NB4 (cell line): ENCODE measurements around the gene EDEM3.

ENCODE experiments used
- DNase-seq: peaks from one replicate; pipeline ENCODE4 v3.0.0; 2010; ENCODE audit warnings: low read depth
- H3K4me3 ChIP-seq: one replicate; pipeline ENCODE4 v1.5.1; 2011; ENCODE audit warnings: mild to moderate bottlenecking, low read depth, low read length, moderate library complexity
- MYC ChIP-seq: IDR thresholded peaks from 2 replicates; pipeline ENCODE4 v1.6.1; 2011; ENCODE audit warnings: low read depth, low read length
- POLR2A ChIP-seq: IDR thresholded peaks from 2 replicates; pipeline ENCODE4 v1.6.1; 2011; ENCODE audit warnings: mild to moderate bottlenecking; ENCODE audit not compliant: insufficient read length; ENCODE audit errors: extremely low read depth
- TF ChIP-seq, protein P1 (sequence below): IDR thresholded peaks from 2 replicates; pipeline ENCODE4 v1.6.1; 2011; ENCODE audit warnings: low read depth, low read length
- TF ChIP-seq, protein P2 (sequence below): IDR thresholded peaks from one replicate; pipeline ENCODE4 v1.5.1; 2012; ENCODE audit warnings: low read depth, low read length

The EDEM3 gene

DNA sequence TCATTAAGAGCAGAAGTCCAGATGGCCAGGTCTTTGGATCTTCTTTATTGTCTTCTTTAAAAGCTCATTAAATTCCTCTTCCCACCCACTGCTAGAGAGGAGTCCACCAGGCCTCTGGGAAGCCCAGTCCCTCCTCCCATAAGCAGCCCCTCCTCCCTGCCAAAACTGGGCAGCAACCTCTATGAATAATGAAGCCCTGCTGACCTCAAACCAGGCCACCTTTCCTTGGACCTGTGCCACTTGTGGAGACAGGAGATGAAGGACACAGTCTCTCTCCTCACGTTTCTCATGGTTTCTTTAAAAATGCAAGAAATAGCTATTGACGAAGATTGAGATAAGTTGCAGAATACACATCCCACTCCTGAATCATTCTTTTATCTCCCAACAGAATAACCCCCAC is 112.8 kb downstream of the EDEM3 start:
- DNase-seq: no peak
- H3K4me3 ChIP-seq: no peak overlapping the region
- TF ChIP-seq POLR2A (no peak), MYC (no peak)
- TF ChIP-seq, protein P1, sequence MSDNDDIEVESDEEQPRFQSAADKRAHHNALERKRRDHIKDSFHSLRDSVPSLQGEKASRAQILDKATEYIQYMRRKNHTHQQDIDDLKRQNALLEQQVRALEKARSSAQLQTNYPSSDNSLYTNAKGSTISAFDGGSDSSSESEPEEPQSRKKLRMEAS: no peak
- TF ChIP-seq, protein P2, sequence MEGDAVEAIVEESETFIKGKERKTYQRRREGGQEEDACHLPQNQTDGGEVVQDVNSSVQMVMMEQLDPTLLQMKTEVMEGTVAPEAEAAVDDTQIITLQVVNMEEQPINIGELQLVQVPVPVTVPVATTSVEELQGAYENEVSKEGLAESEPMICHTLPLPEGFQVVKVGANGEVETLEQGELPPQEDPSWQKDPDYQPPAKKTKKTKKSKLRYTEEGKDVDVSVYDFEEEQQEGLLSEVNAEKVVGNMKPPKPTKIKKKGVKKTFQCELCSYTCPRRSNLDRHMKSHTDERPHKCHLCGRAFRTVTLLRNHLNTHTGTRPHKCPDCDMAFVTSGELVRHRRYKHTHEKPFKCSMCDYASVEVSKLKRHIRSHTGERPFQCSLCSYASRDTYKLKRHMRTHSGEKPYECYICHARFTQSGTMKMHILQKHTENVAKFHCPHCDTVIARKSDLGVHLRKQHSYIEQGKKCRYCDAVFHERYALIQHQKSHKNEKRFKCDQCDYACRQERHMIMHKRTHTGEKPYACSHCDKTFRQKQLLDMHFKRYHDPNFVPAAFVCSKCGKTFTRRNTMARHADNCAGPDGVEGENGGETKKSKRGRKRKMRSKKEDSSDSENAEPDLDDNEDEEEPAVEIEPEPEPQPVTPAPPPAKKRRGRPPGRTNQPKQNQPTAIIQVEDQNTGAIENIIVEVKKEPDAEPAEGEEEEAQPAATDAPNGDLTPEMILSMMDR: no peak

DNA sequence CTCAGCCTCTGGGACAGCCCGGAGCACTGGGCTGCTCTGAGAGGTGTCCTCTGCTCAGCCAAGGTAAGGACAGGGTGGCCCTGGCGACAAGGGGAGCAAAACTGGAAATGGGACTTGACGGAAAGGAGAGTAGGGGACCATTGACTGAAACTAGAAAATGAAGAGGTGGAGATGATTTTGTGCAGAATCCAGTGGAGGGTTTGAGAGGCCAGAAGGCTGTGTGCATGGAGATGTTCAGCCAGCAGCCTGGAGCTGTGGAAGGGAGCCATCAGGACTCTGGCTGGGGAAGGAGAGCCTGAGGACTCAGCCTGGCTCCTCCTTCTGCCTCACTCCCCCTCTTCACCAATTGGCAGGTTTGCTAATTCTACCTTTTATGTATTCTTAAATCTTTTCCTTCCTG is 114.2 kb downstream of the EDEM3 start:
- no peak overlapping the region for H3K4me3 ChIP-seq
- no peak for DNase-seq
- TF ChIP-seq POLR2A (no peak), MYC (no peak)
- TF ChIP-seq, protein P2: no peak
- TF ChIP-seq, protein P1: no peak
